T-helper 17 cell (primary cell): ENCODE results near the gene EFEMP1. TPM values are rescaled to one million over a fixed set of nuclear protein-coding genes. Genes with fewer than 3 reads are reported as not detected.

Source experiments
- ATAC-seq: fragments of 150-1000 bp; cut with Tn5 transposase; 2 replicates; pipeline ENCODE4 v1.10.0; 2021; ENCODE audit warnings: mild to moderate bottlenecking, moderate library complexity
- DNase-seq, 3 donors: peaks; one replicate each; pipeline versions ENCODE4 v3.0.0 to v3.0.0-alpha.2; 2020 to 2021
- H3K9me3 ChIP-seq: one replicate; pipeline ENCODE4 v1.7.0; 2013; ENCODE audit warnings: low read length, mild to moderate bottlenecking; ENCODE audit not compliant: control insufficient read depth, poor library complexity, severe bottlenecking
- H3K27ac Mint-ChIP-seq: one replicate; pipeline ENCODE4 v1.8.0; 2022; ENCODE audit warnings: mild to moderate bottlenecking, moderate library complexity, mixed read lengths
- H3K27me3 Mint-ChIP-seq: one replicate; pipeline ENCODE4 v1.8.0; 2022; ENCODE audit warnings: mixed read lengths
- H3K36me3 Mint-ChIP-seq: one replicate; pipeline ENCODE4 v1.8.0; 2022; ENCODE audit warnings: low read depth, mixed read lengths
- H3K4me1 Mint-ChIP-seq: one replicate; pipeline ENCODE4 v1.8.0; 2022; ENCODE audit warnings: mild to moderate bottlenecking, mixed read lengths
- H3K4me3 Mint-ChIP-seq: one replicate; pipeline ENCODE4 v1.8.0; 2022; ENCODE audit warnings: mild to moderate bottlenecking, moderate library complexity, mixed read lengths
- total RNA-seq, 4 donors: library from RNA in 2 of 4; stranded (reverse) in 2 of 4; gene quantifications; one replicate each; pipeline ENCODE4 v1.2.3 and lab custom pipeline; 2022 to 2026

Gene EFEMP1
- total RNA-seq, 2 donors from 2014 or later = not detected

DNA sequence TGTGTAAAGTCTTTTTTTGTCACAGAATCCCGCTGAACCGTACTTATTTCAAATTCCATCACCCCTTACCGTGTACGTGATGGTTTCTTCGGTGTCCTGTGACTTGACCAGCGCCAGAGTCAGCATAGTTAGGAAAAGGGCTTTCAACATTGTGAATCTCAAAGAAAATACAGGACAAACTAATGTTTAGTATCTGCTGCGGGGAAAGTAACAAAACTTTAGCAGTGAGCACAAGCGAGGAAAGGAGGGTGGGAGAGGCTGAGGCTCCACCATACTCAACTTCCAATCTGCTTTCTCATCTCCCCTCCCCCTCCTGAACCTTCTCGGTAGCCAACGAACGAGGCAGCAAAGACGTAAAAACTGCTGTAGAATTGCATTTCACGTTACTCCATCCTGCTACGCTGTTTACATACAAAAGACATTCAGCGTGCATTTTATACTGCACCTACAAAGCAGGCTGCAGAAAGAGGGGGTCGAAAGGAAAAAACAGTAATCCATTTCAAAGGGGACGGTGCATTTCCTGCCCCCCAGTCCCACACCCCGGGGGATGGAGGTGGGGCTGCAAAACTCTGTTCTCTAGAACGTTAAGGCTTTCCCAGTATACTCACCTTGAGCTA, 1.2 kb downstream of the EFEMP1 start:
- H3K36me3 Mint-ChIP-seq = peaks cover 2% of the 10 kb centered on the region
- no peak overlapping the region for H3K4me3 Mint-ChIP-seq
- H3K4me1 Mint-ChIP-seq = no peaks in the 10 kb centered on the region
- no peaks in the 10 kb centered on the region for H3K9me3 ChIP-seq
- no peak overlapping the region for H3K27ac Mint-ChIP-seq
- peaks cover 37% of the 10 kb centered on the region for H3K27me3 Mint-ChIP-seq
- ATAC-seq (no peak), DNase-seq (no peak)

DNA sequence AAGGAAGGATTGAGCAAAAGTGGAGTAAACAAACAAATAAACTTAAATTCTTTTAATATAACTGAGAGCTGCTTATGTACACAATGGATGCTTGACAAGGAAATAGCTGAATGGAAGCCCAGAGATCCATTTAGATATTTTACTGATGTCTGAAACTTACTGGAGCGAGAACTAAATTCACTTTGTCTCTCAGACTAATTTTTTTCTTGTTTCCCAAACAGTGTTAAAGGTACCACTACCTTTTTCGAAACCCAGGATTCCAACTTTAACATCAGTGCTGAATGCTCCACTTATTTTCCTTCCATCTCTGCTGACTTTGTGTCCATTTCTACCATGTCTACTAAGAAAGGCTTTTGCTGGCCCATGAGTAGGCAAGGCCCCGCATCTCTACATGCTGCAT, 4.0 kb downstream of the EFEMP1 start:
- peaks cover 2% of the 10 kb centered on the region for H3K36me3 Mint-ChIP-seq
- H3K9me3 ChIP-seq = no peaks in the 10 kb centered on the region
- H3K4me1 Mint-ChIP-seq = no peaks in the 10 kb centered on the region
- no peak for ATAC-seq
- no peak overlapping the region for H3K27ac Mint-ChIP-seq
- DNase-seq = no peak
- H3K4me3 Mint-ChIP-seq = no peak overlapping the region
- peaks cover 27% of the 10 kb centered on the region for H3K27me3 Mint-ChIP-seq

DNA sequence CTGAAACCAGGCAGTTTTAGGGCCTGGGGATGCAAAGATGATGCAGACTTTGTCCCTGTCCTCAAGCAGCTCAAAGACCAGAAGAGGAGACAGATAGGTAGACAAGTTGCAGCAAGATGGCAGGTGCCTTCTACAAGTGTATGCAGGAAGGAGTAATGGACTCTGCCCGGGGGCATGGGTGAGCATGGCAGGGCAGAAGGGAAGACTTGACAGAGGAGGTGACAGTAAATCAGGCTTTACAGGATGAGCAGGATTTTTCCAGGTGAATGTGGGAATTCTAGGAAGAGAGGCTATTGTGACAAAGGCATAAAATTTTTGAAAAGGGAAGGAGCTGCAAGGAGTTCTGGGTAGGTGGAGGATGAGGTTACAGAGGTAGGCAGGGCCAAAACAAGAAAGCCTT, 4.7 kb downstream of the EFEMP1 start:
- no peak overlapping the region for H3K27ac Mint-ChIP-seq

DNA sequence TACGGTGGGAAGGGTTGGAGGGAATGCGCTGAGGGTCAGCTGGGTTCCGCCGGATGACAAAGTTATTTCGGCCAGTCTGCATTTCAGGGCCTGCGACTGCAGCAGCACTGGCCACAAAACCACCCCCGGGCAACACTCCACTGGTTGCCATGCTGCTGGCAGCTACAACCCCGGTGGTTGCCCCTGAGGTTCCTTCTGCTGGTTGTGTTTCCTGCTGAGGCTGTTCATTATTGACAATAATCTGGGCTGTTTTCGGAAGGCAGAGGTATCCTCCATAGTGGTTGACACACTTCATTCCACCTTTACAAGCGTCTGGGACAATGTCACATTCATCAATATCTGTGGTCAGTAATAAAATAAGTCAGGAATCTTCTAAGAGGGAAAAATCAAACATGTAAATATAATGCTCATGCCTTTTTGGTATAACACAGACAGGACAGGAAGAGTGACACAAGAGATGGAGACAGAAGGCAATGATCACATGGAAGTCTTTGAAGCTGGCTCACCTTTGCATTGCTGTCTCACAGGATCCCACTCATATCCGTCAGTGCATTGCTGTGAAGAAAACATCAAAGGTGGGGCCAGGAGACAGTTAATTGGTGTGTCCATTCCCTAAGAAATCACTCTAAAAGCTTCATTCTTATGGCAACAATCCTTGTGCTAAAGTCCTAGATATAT, 5.7 kb downstream of the EFEMP1 start:
- Mint-ChIP-seq H3K4me1 (no peaks in the 10 kb centered on the region), H3K27me3 (peaks cover 15% of the 10 kb centered on the region), H3K36me3 (peaks cover 2% of the 10 kb centered on the region), H3K27ac (no peak overlapping the region), H3K4me3 (no peak overlapping the region)
- H3K9me3 ChIP-seq = no peaks in the 10 kb centered on the region
- DNase-seq (no peak), ATAC-seq (no peak)

More for the DNA sequence above, 4.7 kb downstream of the EFEMP1 start:
- no peaks in the 10 kb centered on the region for H3K9me3 ChIP-seq
- ATAC-seq (no peak), DNase-seq (no peak)
- H3K27me3 Mint-ChIP-seq = peaks cover 22% of the 10 kb centered on the region
- H3K4me3 Mint-ChIP-seq = no peak overlapping the region
- no peaks in the 10 kb centered on the region for H3K4me1 Mint-ChIP-seq
- peaks cover 2% of the 10 kb centered on the region for H3K36me3 Mint-ChIP-seq

DNA sequence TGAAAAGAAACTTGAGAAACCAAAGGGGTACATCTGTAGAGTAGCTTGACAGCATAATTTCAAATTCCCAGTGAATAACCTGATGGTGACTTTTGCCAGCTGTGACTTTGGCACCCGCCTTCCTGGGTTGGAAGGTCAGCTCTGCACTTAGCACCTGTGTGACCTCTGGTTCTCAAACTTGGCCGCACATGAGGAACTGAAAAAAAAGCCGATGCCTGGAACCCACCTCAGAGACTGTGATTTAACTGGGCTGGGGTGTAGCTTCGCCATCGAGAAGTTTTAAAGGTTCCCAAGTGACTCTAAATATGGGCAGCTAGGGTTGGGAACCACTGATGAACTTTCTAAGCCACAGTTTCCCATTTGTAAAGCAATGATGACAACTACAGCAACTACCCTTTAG, 6.5 kb downstream of the EFEMP1 start:
- DNase-seq (no peak), ATAC-seq (no peak)
- no peaks in the 10 kb centered on the region for H3K4me1 Mint-ChIP-seq
- H3K27me3 Mint-ChIP-seq = peaks cover 8% of the 10 kb centered on the region
- no peaks in the 10 kb centered on the region for H3K36me3 Mint-ChIP-seq
- no peak overlapping the region for H3K4me3 Mint-ChIP-seq
- H3K9me3 ChIP-seq = no peaks in the 10 kb centered on the region
- no peak overlapping the region for H3K27ac Mint-ChIP-seq

DNA sequence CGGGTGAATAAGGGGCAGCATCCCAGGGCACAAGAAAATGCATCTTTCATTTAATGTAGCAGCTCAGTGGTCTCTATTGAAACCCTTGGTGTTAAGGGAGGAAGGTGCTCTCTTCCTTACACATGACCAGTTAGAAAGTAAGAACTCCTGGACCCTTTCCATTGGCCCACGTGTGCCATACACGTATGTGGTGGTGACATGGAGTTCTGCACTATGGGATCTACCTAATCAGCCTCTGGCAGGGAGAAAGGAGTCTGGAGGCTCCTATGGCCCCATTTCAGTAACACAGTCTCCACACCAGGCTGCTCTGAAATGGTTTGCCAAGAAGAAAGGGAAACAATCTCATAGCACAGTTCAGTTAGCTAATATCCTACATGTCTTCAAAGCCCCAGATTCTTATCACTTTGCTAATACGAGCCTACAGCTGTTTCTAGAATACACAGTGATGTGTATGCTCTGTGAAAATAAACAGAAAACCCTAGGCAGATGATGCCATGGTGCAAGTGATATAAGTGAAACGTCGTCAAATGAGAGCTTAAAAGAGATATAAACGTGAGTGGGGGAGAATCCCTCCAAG, 7.0 kb downstream of the EFEMP1 start:
- DNase-seq (no peak), ATAC-seq (no peak)
- no peaks in the 10 kb centered on the region for H3K9me3 ChIP-seq
- no peaks in the 10 kb centered on the region for H3K36me3 Mint-ChIP-seq
- H3K27me3 Mint-ChIP-seq = peaks cover 4% of the 10 kb centered on the region
- no peaks in the 10 kb centered on the region for H3K4me1 Mint-ChIP-seq
- H3K4me3 Mint-ChIP-seq = no peak overlapping the region
- H3K27ac Mint-ChIP-seq = no peak overlapping the region

DNA sequence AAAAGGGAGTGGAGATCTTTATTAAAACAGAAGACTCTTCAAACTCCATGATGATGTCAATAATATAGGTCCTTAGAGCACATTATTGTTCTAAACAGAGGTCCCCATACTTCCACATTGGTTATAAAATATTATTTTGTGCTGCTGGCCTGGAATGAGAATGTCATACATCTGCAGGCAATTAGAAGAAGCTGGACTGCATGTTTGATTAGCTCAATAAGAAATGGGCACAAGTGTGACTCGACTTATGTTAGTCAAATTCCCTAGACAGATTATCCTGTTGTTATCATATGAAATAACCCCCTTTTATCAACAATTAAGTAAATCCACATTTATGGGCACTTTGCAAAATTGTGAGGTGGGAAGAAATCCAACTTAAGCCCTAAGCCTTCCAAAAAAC, 8.8 kb downstream of the EFEMP1 start:
- no peak for DNase-seq
- no peaks in the 10 kb centered on the region for H3K36me3 Mint-ChIP-seq
- no peaks in the 10 kb centered on the region for H3K4me1 Mint-ChIP-seq
- no peak for ATAC-seq
- no peaks in the 10 kb centered on the region for H3K27me3 Mint-ChIP-seq
- H3K27ac Mint-ChIP-seq = no peak overlapping the region
- H3K9me3 ChIP-seq = no peaks in the 10 kb centered on the region
- no peak overlapping the region for H3K4me3 Mint-ChIP-seq

DNA sequence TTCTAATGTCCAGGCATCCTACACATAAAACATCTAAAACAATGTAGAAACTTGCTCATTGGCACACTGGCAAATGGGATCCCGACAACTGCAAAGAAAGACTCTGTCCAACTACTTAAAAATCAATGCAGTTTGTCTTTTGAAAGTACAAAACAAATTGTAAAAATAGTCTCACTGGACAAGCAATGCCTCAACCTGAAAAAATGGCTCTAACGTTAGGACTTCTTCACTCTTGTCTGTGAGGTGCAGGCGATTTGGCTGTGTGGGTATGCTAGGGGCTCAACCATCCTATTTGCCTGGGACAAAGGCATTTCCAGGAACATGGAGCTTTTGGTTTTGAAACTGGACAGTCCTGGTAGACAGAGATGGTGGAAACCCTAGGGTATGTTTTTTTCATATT, 10.7 kb downstream of the EFEMP1 start:
- Mint-ChIP-seq H3K36me3 (no peaks in the 10 kb centered on the region), H3K4me1 (no peaks in the 10 kb centered on the region), H3K4me3 (no peak overlapping the region), H3K27me3 (no peaks in the 10 kb centered on the region), H3K27ac (no peak overlapping the region)
- ATAC-seq = no peak
- no peaks in the 10 kb centered on the region for H3K9me3 ChIP-seq
- no peak for DNase-seq

DNA sequence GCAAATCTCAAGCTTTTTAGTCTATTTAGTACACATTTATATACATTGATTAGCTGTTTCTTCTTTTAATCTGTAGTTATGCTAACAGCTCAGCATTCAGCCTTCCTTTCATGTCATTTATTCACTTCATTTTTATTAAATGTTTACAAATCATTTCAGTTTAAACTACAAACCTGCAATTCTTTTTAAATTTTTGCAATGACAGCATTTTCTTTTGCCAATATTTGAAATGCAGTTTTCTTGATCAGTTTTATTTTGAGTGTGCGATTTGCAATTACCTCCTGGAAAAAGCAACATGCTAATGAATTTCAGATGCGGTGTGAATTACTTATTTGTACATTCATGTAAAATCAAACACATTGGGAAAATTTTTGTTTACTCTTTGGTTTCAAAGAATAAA, 13.5 kb downstream of the EFEMP1 start:
- ATAC-seq (no peak), DNase-seq (no peak)
- Mint-ChIP-seq H3K36me3 (no peaks in the 10 kb centered on the region), H3K4me3 (no peak overlapping the region), H3K27ac (no peak overlapping the region), H3K27me3 (peaks cover 13% of the 10 kb centered on the region), H3K4me1 (no peaks in the 10 kb centered on the region)
- H3K9me3 ChIP-seq = no peaks in the 10 kb centered on the region

DNA sequence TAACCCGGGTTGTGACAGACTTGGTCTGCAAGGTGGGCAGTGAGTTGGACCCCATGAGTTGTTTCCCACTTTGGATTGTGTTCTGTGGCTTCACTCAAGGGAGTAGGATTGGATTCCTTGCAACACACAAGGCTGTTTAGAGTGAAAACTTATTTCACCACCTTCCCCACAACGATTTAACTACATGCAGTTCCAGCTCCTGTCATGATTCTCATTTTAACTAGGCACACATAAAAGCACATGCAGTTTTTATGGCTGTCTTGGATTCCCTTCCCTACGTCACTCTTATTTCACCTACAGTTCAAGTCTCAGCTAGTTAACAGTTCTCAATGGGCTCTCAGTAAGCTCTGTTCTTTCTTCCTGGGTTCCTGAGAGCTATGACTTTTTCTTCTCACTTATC, 15.9 kb downstream of the EFEMP1 start:
- Mint-ChIP-seq H3K4me3 (no peak overlapping the region), H3K27me3 (peaks cover 13% of the 10 kb centered on the region), H3K36me3 (no peaks in the 10 kb centered on the region), H3K4me1 (no peaks in the 10 kb centered on the region), H3K27ac (no peak overlapping the region)
- ATAC-seq (no peak), DNase-seq (no peak)
- H3K9me3 ChIP-seq = no peaks in the 10 kb centered on the region

DNA sequence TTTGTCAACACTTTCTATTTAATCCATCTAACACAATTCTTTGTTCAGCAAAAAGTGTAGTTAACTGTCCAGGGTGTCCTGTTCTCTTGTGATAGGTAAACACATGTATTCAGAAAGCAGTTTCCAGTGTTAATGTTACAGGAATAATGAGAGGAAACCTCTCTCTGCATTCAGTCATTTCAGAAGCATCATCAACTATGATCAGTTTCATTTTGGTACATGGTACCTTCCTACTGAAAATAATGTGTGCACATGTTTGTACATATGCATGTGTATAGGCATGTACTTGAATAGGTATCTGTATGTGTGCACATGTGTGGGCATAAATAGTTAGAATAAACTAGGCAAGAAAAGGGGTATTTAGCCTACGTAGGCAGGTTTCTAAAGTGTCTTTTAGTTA, 16.6 kb downstream of the EFEMP1 start:
- H3K4me1 Mint-ChIP-seq = no peaks in the 10 kb centered on the region
- no peak for DNase-seq
- no peak overlapping the region for H3K27ac Mint-ChIP-seq
- H3K27me3 Mint-ChIP-seq = peaks cover 13% of the 10 kb centered on the region
- no peak for ATAC-seq
- no peaks in the 10 kb centered on the region for H3K9me3 ChIP-seq
- H3K4me3 Mint-ChIP-seq = no peak overlapping the region
- no peaks in the 10 kb centered on the region for H3K36me3 Mint-ChIP-seq

DNA sequence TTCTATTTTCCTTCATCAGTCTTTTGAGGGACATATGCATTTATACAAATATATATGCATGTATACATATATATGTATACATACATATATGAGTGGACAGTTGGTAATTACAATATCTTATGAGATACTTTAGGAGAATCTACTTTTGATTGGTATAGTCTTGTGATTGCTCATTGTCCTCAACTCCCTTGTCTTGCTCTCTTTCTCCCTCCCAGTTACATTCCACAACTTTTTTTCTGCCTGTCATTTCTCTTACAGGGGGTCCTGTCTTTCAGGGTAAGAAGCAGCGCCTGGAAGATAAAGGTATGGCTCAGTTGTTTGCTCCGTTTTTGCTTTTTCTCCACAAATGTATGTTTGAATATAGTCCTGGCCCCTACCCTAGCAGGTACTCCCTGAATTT, 19.9 kb downstream of the EFEMP1 start:
- H3K27me3 Mint-ChIP-seq = peaks cover 13% of the 10 kb centered on the region
- ATAC-seq = no peak
- H3K9me3 ChIP-seq = no peaks in the 10 kb centered on the region
- H3K4me1 Mint-ChIP-seq = no peaks in the 10 kb centered on the region
- no peaks in the 10 kb centered on the region for H3K36me3 Mint-ChIP-seq
- H3K27ac Mint-ChIP-seq = no peak overlapping the region
- no peak for DNase-seq
- H3K4me3 Mint-ChIP-seq = no peak overlapping the region

DNA sequence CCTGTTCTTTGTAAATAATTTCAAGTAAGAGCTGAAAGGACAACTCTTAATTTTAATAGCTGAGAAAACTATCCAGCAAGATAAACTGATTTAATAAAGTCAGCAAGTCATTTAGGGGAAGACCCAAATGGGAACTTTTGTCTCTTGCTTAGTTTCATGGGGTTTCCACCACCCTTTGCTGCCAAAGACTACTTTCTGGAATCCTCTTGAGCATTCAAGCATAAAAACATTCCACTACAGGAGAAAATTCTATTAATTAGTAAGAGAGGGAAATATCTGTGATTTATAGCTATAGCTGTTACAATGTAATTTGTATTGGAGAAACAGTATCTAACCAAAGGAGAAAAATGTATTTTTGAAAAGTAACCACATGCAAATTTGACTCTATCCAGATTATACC, 20.6 kb downstream of the EFEMP1 start:
- no peaks in the 10 kb centered on the region for H3K9me3 ChIP-seq
- H3K27ac Mint-ChIP-seq = no peak overlapping the region
- H3K4me1 Mint-ChIP-seq = no peaks in the 10 kb centered on the region
- H3K4me3 Mint-ChIP-seq = no peak overlapping the region
- H3K27me3 Mint-ChIP-seq = peaks cover 13% of the 10 kb centered on the region
- no peak for DNase-seq
- no peaks in the 10 kb centered on the region for H3K36me3 Mint-ChIP-seq
- ATAC-seq = no peak

DNA sequence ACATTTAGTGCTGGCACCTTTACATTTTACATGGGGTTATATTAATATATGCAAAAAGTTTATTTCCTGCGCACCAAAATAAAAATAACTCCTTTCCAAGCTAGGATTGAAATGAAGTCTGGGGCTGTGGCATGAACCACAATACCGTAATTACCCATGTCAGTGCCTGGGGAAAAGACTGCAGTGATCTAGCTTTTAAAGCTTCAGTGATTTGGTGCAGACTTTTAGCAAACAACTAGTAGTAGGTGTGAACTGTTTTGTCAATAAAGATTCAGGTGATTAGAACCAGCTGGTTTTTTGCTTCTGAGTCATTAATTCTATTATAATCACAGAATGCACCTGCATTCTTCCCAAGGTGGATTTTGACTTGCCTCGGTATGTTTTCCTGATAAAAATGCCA, 21.2 kb downstream of the EFEMP1 start:
- Mint-ChIP-seq H3K4me3 (no peak overlapping the region), H3K4me1 (no peaks in the 10 kb centered on the region), H3K27ac (no peak overlapping the region), H3K27me3 (peaks cover 13% of the 10 kb centered on the region), H3K36me3 (no peaks in the 10 kb centered on the region)
- no peak for ATAC-seq
- DNase-seq = no peak
- H3K9me3 ChIP-seq = no peaks in the 10 kb centered on the region
